ENCODE data around the gene SNX5.
A peak's percentile ranks its signal among the peaks of the same experiment; 100 is the strongest.

Gene SNX5

GRCh38 chr20:17914957-17915356 lies 53.6 kb downstream of the SNX5 start:
- H3K27ac ChIP-seq: no peak overlapping the region
- no peak for DNase-seq (ENCODE audit: low read depth, low spot score)
- no peak overlapping the region for H3K4me3 ChIP-seq
- TF ChIP-seq EZH2 (IDR thresholded peaks at IDR 0.05): no peak
- no peak for TF ChIP-seq FOXP2 (optimal IDR thresholded peaks at IDR 0.05; ENCODE audit: control extremely low read depth, extremely low read length, insufficient read depth)
- TF ChIP-seq POLR2AphosphoS5 (IDR thresholded peaks at IDR 0.05; ENCODE audit: borderline replicate concordance, low read depth, low read length): no peak
- no peaks in the 10 kb centered on the region for H3K36me3 ChIP-seq (ENCODE audit: insufficient read depth, low read length)
- no peaks in the 10 kb centered on the region for H3K9me3 ChIP-seq (ENCODE audit: low read depth, low read length)
- H3K9ac ChIP-seq (ENCODE audit: insufficient read length): no peak overlapping the region

- no peak overlapping the region for H3K27ac ChIP-seq
- no peak for TF ChIP-seq EZH2 (IDR thresholded peaks at IDR 0.05)
- TF ChIP-seq POLR2AphosphoS5 (IDR thresholded peaks at IDR 0.05; ENCODE audit: borderline replicate concordance, low read depth, low read length): no peak
- TF ChIP-seq FOXP2 (optimal IDR thresholded peaks at IDR 0.05; ENCODE audit: control extremely low read depth, extremely low read length, insufficient read depth): no peak
- H3K36me3 ChIP-seq (ENCODE audit: insufficient read depth, low read length): no peaks in the 10 kb centered on the region
- no peaks in the 10 kb centered on the region for H3K9me3 ChIP-seq (ENCODE audit: low read depth, low read length)
- DNase-seq (ENCODE audit: low read depth, low spot score): no peak
- no peak overlapping the region for H3K9ac ChIP-seq (ENCODE audit: insufficient read length)
- H3K4me3 ChIP-seq: no peak overlapping the region
These were observed 55.7 kb downstream of the SNX5 start for GRCh38 chr20:17912916-17913315.

- Histone ChIP-seq H3K9me3 (ENCODE audit: low read depth, low read length) (no peaks in the 10 kb centered on the region), H3K9ac (ENCODE audit: insufficient read length) (no peak overlapping the region), H3K36me3 (ENCODE audit: insufficient read depth, low read length) (no peaks in the 10 kb centered on the region), H3K27ac (no peak overlapping the region), H3K4me3 (no peak overlapping the region)
- TF ChIP-seq FOXP2 (optimal IDR thresholded peaks at IDR 0.05; ENCODE audit: control extremely low read depth, extremely low read length, insufficient read depth): no peak
- no peak for TF ChIP-seq EZH2 (IDR thresholded peaks at IDR 0.05)
- TF ChIP-seq POLR2AphosphoS5 (IDR thresholded peaks at IDR 0.05; ENCODE audit: borderline replicate concordance, low read depth, low read length): no peak
- no peak for DNase-seq (ENCODE audit: low read depth, low spot score)
These were observed 56.7 kb downstream of the SNX5 start for GRCh38 chr20:17911927-17912326.

GRCh38 chr20:17910828-17911294 lies 57.7 kb downstream of the SNX5 start:
- TF ChIP-seq FOXP2 (optimal IDR thresholded peaks at IDR 0.05; ENCODE audit: control extremely low read depth, extremely low read length, insufficient read depth) (no peak), EZH2 (IDR thresholded peaks at IDR 0.05) (no peak), POLR2AphosphoS5 (IDR thresholded peaks at IDR 0.05; ENCODE audit: borderline replicate concordance, low read depth, low read length) (no peak)
- Histone ChIP-seq H3K9ac (ENCODE audit: insufficient read length) (no peak overlapping the region), H3K27ac (no peak overlapping the region), H3K4me3 (no peak overlapping the region), H3K36me3 (ENCODE audit: insufficient read depth, low read length) (no peaks in the 10 kb centered on the region), H3K9me3 (ENCODE audit: low read depth, low read length) (no peaks in the 10 kb centered on the region)
- peak; percentile 12 for DNase-seq (ENCODE audit: low read depth, low spot score)

GRCh38 chr20:17909869-17910321 lies 58.7 kb downstream of the SNX5 start:
- no peak for DNase-seq (ENCODE audit: low read depth, low spot score)
- no peaks in the 10 kb centered on the region for H3K36me3 ChIP-seq (ENCODE audit: insufficient read depth, low read length)
- TF ChIP-seq POLR2AphosphoS5 (IDR thresholded peaks at IDR 0.05; ENCODE audit: borderline replicate concordance, low read depth, low read length) (no peak), EZH2 (IDR thresholded peaks at IDR 0.05) (no peak), FOXP2 (optimal IDR thresholded peaks at IDR 0.05; ENCODE audit: control extremely low read depth, extremely low read length, insufficient read depth) (no peak)
- no peaks in the 10 kb centered on the region for H3K9me3 ChIP-seq (ENCODE audit: low read depth, low read length)
- H3K9ac ChIP-seq (ENCODE audit: insufficient read length): no peak overlapping the region
- H3K27ac ChIP-seq: no peak overlapping the region
- no peak overlapping the region for H3K4me3 ChIP-seq

- Histone ChIP-seq H3K9me3 (ENCODE audit: low read depth, low read length) (no peaks in the 10 kb centered on the region), H3K36me3 (ENCODE audit: insufficient read depth, low read length) (no peaks in the 10 kb centered on the region), H3K4me3 (no peak overlapping the region), H3K9ac (ENCODE audit: insufficient read length) (no peak overlapping the region), H3K27ac (no peak overlapping the region)
- no peak for DNase-seq (ENCODE audit: low read depth, low spot score)
- TF ChIP-seq FOXP2 (optimal IDR thresholded peaks at IDR 0.05; ENCODE audit: control extremely low read depth, extremely low read length, insufficient read depth): no peak
- TF ChIP-seq EZH2 (IDR thresholded peaks at IDR 0.05): no peak
- no peak for TF ChIP-seq POLR2AphosphoS5 (IDR thresholded peaks at IDR 0.05; ENCODE audit: borderline replicate concordance, low read depth, low read length)
These were observed 63.0 kb downstream of the SNX5 start for GRCh38 chr20:17905544-17905943.

- Histone ChIP-seq H3K9me3 (ENCODE audit: low read depth, low read length) (no peaks in the 10 kb centered on the region), H3K36me3 (ENCODE audit: insufficient read depth, low read length) (no peaks in the 10 kb centered on the region), H3K4me3 (no peak overlapping the region), H3K27ac (no peak overlapping the region), H3K9ac (ENCODE audit: insufficient read length) (no peak overlapping the region)
- DNase-seq (ENCODE audit: low read depth, low spot score): no peak
- no peak for TF ChIP-seq EZH2 (IDR thresholded peaks at IDR 0.05)
- TF ChIP-seq POLR2AphosphoS5 (IDR thresholded peaks at IDR 0.05; ENCODE audit: borderline replicate concordance, low read depth, low read length): no peak
- no peak for TF ChIP-seq FOXP2 (optimal IDR thresholded peaks at IDR 0.05; ENCODE audit: control extremely low read depth, extremely low read length, insufficient read depth)
These were observed 64.6 kb downstream of the SNX5 start for GRCh38 chr20:17904027-17904426.

- Histone ChIP-seq H3K27ac (no peak overlapping the region), H3K9ac (ENCODE audit: insufficient read length) (no peak overlapping the region), H3K36me3 (ENCODE audit: insufficient read depth, low read length) (no peaks in the 10 kb centered on the region), H3K4me3 (no peak overlapping the region), H3K9me3 (ENCODE audit: low read depth, low read length) (no peaks in the 10 kb centered on the region)
- no peak for TF ChIP-seq FOXP2 (optimal IDR thresholded peaks at IDR 0.05; ENCODE audit: control extremely low read depth, extremely low read length, insufficient read depth)
- TF ChIP-seq POLR2AphosphoS5 (IDR thresholded peaks at IDR 0.05; ENCODE audit: borderline replicate concordance, low read depth, low read length): no peak
- no peak for TF ChIP-seq EZH2 (IDR thresholded peaks at IDR 0.05)
- DNase-seq (ENCODE audit: low read depth, low spot score): no peak
These were observed 66.0 kb downstream of the SNX5 start for GRCh38 chr20:17902531-17903083.

- no peaks in the 10 kb centered on the region for H3K9me3 ChIP-seq (ENCODE audit: low read depth, low read length)
- H3K27ac ChIP-seq: no peak overlapping the region
- DNase-seq (ENCODE audit: low read depth, low spot score): no peak
- no peak overlapping the region for H3K4me3 ChIP-seq
- TF ChIP-seq FOXP2 (optimal IDR thresholded peaks at IDR 0.05; ENCODE audit: control extremely low read depth, extremely low read length, insufficient read depth): no peak
- TF ChIP-seq EZH2 (IDR thresholded peaks at IDR 0.05): no peak
- no peak for TF ChIP-seq POLR2AphosphoS5 (IDR thresholded peaks at IDR 0.05; ENCODE audit: borderline replicate concordance, low read depth, low read length)
- H3K9ac ChIP-seq (ENCODE audit: insufficient read length): no peak overlapping the region
- H3K36me3 ChIP-seq (ENCODE audit: insufficient read depth, low read length): no peaks in the 10 kb centered on the region
These were observed 66.6 kb downstream of the SNX5 start for GRCh38 chr20:17901971-17902370.

Data from SK-N-MC (cell line).